Measurements from ENCODE around the gene KAT2A. TPM values are rescaled to one million over a fixed set of nuclear protein-coding genes. Genes with fewer than 3 reads are reported as not detected.
A peak's percentile ranks its signal among the peaks of the same experiment; 100 is the strongest.

KAT2A gene
- total RNA-seq, 1 donor from 2014 or later: 63.1 TPM

DNA sequence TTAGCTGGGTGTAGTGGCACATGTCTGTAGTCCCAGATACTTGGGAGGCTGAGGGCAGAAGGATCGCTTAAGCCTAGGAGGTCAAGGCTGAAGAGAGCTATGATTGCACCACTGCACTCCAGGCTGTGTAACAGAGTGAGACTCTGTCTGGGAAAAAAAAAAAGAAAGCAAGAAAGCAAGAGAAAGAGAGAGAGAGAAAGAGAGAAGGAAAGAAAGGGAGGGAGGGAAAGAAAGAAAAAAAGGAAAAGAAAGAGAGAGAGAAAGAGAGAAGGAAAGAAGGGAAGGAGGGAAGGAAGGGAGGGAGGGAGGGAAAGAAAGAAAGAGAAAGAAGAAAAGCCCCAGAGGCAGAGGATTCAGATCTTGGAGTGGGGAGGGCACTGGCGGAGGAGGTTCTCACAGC lies 15.2 kb downstream of the KAT2A start:
- Histone ChIP-seq H3K9me3 (no peaks in the 10 kb centered on the region), H3K4me3 (no peak overlapping the region), H3K27me3 (no peaks in the 10 kb centered on the region), H3K36me3 (peaks cover 0 to 8% of the 10 kb centered on the region in 2 donors), H3K4me1 (peaks cover 12% of the 10 kb centered on the region), H3K27ac (no peak overlapping the region)
- DNase-seq (ENCODE audit: extremely low spot score in 2 of 2): no peak
- TF ChIP-seq POLR2A (IDR thresholded peaks at IDR 0.05) (no peak), POLR2AphosphoS5 (IDR thresholded peaks at IDR 0.05; ENCODE audit: insufficient read depth in 1 of 2, low read depth in 1 of 2) (no peak)
- TF ChIP-seq, protein P1, sequence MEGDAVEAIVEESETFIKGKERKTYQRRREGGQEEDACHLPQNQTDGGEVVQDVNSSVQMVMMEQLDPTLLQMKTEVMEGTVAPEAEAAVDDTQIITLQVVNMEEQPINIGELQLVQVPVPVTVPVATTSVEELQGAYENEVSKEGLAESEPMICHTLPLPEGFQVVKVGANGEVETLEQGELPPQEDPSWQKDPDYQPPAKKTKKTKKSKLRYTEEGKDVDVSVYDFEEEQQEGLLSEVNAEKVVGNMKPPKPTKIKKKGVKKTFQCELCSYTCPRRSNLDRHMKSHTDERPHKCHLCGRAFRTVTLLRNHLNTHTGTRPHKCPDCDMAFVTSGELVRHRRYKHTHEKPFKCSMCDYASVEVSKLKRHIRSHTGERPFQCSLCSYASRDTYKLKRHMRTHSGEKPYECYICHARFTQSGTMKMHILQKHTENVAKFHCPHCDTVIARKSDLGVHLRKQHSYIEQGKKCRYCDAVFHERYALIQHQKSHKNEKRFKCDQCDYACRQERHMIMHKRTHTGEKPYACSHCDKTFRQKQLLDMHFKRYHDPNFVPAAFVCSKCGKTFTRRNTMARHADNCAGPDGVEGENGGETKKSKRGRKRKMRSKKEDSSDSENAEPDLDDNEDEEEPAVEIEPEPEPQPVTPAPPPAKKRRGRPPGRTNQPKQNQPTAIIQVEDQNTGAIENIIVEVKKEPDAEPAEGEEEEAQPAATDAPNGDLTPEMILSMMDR (IDR thresholded peaks at IDR 0.05): no peak
- intact Hi-C loops (cut with DNase I): no loop called here

DNA sequence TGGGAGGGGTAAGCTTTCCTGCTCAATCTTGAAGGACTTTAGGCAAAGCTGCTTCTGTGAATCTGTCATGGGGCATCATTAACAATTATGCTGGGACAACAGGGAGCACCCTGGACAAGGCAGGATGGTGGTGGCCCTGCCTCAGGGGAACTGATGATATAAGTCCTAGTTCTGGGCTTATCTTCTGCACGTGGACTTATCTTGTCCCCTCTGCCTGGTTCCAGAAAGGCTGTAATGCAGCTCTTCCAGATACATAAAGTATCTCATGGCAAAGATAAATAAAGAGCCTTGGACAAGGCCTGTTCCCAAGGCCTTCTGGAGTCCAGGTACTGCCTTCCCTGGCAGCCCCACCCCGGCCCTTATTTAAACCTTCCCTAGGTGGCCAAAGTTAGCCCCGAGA lies 16.9 kb downstream of the KAT2A start:
- Histone ChIP-seq H3K27ac (no peak overlapping the region), H3K4me3 (no peak overlapping the region), H3K36me3 (peaks cover 0 to 8% of the 10 kb centered on the region in 2 donors), H3K27me3 (no peaks in the 10 kb centered on the region), H3K4me1 (peaks cover 4% of the 10 kb centered on the region), H3K9me3 (no peaks in the 10 kb centered on the region)
- intact Hi-C loops (cut with DNase I): no loop called here
- DNase-seq (ENCODE audit: extremely low spot score in 2 of 2): no peak
- TF ChIP-seq, protein P1 (IDR thresholded peaks at IDR 0.05): no peak
- TF ChIP-seq POLR2A (IDR thresholded peaks at IDR 0.05): no peak
- no peak for TF ChIP-seq POLR2AphosphoS5 (IDR thresholded peaks at IDR 0.05; ENCODE audit: insufficient read depth in 1 of 2, low read depth in 1 of 2)

DNA sequence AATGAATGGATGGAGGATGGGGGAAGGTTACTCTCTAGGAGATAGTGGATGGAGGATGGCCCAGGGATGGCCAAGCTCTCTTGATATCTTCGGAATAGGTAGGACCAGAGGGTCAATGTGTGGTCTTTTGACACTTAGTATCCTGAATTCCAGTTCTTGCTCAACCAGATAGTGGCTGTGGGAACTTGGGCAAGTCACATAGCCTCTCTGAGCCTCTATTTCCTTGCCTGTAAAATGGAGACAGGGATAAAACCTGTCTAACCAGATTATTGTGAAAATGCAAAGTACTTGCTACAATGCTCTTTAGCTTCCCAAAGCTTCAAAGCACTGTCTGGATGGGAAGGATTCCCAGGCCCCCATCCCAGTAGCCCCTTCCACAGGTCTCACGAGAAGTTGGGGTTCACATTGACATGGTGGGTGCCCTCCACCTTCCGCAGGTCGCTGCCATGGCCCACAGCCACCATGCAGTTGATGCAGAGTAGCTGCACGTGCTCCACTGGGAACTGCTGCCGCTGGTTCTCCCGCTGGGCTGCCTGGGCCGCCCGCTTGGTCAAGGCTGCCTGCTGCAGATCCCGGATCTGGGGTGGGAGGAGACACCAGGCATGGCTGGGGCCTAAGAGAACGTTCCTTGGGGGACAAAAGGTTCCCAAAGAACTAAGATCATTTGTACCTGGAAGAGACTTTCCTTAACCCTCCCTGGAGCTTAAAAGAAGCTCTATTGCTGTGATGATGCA lies 17.8 kb downstream of the KAT2A start:
- peaks cover 0 to 8% of the 10 kb centered on the region in 2 donors for H3K36me3 ChIP-seq
- H3K9me3 ChIP-seq: no peaks in the 10 kb centered on the region
- intact Hi-C loops (cut with DNase I): no loop called here
- H3K4me3 ChIP-seq: no peak overlapping the region
- no peak overlapping the region for H3K27ac ChIP-seq
- peaks cover 6% of the 10 kb centered on the region for H3K4me1 ChIP-seq
- DNase-seq (ENCODE audit: extremely low spot score in 2 of 2): no peak
- no peaks in the 10 kb centered on the region for H3K27me3 ChIP-seq
- TF ChIP-seq POLR2A (IDR thresholded peaks at IDR 0.05) (no peak), POLR2AphosphoS5 (IDR thresholded peaks at IDR 0.05; ENCODE audit: insufficient read depth in 1 of 2, low read depth in 1 of 2) (no peak)
- TF ChIP-seq, protein P1 (IDR thresholded peaks at IDR 0.05): no peak

DNA sequence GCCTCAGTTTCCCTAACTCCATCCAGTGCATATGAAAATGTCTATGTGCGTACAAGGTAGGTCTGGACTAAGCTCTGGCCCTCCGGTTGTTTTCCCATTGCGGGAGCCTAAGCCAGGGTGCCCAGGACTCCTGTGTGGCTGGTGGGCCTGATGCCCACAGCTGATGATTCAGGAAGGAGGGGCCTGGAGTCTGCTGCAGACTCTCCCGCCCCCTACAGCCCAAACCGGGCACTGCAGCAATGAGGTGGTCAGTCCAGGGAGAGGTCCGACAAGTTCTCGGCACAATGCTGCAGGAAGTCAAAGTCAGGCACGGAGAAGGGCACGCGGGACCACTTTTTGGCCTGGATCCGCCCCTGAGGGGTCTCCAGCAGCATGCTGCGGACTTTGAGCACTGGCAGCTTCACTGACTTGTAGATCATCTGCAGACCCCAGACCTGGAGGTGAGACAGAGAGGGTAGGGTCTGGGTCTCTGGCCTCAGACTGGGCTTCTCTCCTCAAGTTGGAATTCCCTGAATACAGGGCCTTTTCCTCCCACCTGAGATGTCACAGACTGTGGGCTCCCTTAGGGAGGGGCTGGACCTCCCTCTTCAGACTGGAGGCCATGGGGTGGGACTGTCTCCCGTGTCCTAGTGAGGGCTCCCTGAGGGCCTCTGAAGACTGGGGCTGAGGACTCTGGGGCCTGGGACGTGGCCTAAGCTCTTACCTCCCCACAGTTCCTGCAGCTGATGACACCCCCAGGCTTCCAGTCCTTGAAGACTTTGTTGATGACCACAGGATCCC lies 19.5 kb downstream of the KAT2A start:
- H3K27ac ChIP-seq: no peak overlapping the region
- TF ChIP-seq POLR2A (IDR thresholded peaks at IDR 0.05): no peak
- TF ChIP-seq, protein P1 (IDR thresholded peaks at IDR 0.05): peak; percentile 22 to 44 (median 42)
- H3K27me3 ChIP-seq: no peaks in the 10 kb centered on the region
- H3K9me3 ChIP-seq: no peaks in the 10 kb centered on the region
- intact Hi-C loops (cut with DNase I): no loop called here
- no peak overlapping the region for H3K4me3 ChIP-seq
- peaks cover 0 to 8% of the 10 kb centered on the region in 2 donors for H3K36me3 ChIP-seq
- peaks cover 16% of the 10 kb centered on the region for H3K4me1 ChIP-seq
- DNase-seq (ENCODE audit: extremely low spot score in 2 of 2): no peak
